Endothelial cell (in vitro differentiated cells): ENCODE measurements around the gene CT47C1. TPM values are rescaled to one million over a fixed set of nuclear protein-coding genes. Genes with fewer than 3 reads are reported as not detected.
A peak's percentile ranks its signal among the peaks of the same experiment; 100 is the strongest.

Experiments
- DNase-seq: peaks from one replicate; pipeline ENCODE4 v3.0.0; 2021; ENCODE audit warnings: low spot score
- H3K27ac Mint-ChIP-seq: one replicate; pipeline ENCODE4 v1.8.0; 2021; ENCODE audit warnings: mixed read lengths, inconsistent platforms; ENCODE audit not compliant: unreplicated experiment
- H3K27me3 Mint-ChIP-seq: one replicate; pipeline ENCODE4 v1.8.0; 2021; ENCODE audit warnings: mild to moderate bottlenecking, moderate library complexity, mixed read lengths, inconsistent platforms; ENCODE audit not compliant: unreplicated experiment
- H3K36me3 Mint-ChIP-seq: one replicate; pipeline ENCODE4 v1.8.0; 2021; ENCODE audit warnings: mild to moderate bottlenecking, low read depth, mixed read lengths, inconsistent platforms; ENCODE audit not compliant: unreplicated experiment
- H3K4me1 Mint-ChIP-seq: one replicate; pipeline ENCODE4 v1.8.0; 2021; ENCODE audit warnings: mild to moderate bottlenecking, mixed read lengths, inconsistent platforms; ENCODE audit not compliant: unreplicated experiment
- H3K4me3 Mint-ChIP-seq: one replicate; pipeline ENCODE4 v1.8.0; 2021; ENCODE audit warnings: mild to moderate bottlenecking, mixed read lengths, inconsistent platforms; ENCODE audit not compliant: unreplicated experiment
- H3K9me3 Mint-ChIP-seq: one replicate; pipeline ENCODE4 v1.8.0; 2021; ENCODE audit warnings: mixed read lengths, inconsistent platforms; ENCODE audit not compliant: unreplicated experiment
- CTCF ChIP-seq: fragments of 200-600 bp; sonication (generic); IDR thresholded peaks from one replicate; pipeline ENCODE4 v1.5.0; 2021; ENCODE audit warnings: antibody characterized with exemption; ENCODE audit not compliant: unreplicated experiment
- total RNA-seq: library from RNA; stranded (reverse); fragmentation: NEBNext Ultra II Directional; extraction: Animal tissue kit (Norgen Biotek cat#: 25700); gene quantifications from one replicate; pipeline ENCODE4 v1.2.1, GENCODE V29; 2021; ENCODE audit not compliant: unreplicated experiment

Gene CT47C1
- total RNA-seq, 1 donor from 2014 or later, result not detected

GRCh38 chrX:119101168-119101567 is 28.4 kb downstream of the CT47C1 start:
- H3K4me3 Mint-ChIP-seq, result no peak overlapping the region
- H3K27ac Mint-ChIP-seq, result no peak overlapping the region
- H3K4me1 Mint-ChIP-seq, result peaks cover 2% of the 10 kb centered on the region
- no peak for DNase-seq
- H3K27me3 Mint-ChIP-seq, result no peaks in the 10 kb centered on the region
- no peaks in the 10 kb centered on the region for H3K9me3 Mint-ChIP-seq
- no peak for TF ChIP-seq CTCF
- no peaks in the 10 kb centered on the region for H3K36me3 Mint-ChIP-seq

DNA sequence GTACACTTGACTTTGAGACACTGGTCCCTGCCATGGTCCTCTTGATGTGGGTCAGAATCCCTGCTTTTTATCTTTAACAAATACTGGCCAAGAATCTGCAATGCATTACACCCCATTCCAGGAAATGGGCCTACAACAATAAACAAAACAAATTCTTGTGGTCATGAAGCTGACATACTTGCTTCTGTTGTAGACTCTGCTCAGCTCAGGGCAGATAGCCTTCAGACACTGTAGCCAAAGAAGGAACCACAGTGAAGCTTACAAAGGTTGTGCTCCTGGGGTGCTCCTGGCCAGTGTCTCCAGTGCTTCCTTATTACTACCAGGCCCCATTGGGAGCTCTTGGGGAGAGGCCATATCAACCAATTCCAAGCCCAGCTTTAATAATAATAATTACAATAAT is 33.0 kb downstream of the CT47C1 start:
- H3K4me1 Mint-ChIP-seq, result no peaks in the 10 kb centered on the region
- H3K27ac Mint-ChIP-seq, result no peak overlapping the region
- no peaks in the 10 kb centered on the region for H3K27me3 Mint-ChIP-seq
- no peak overlapping the region for H3K4me3 Mint-ChIP-seq
- no peaks in the 10 kb centered on the region for H3K9me3 Mint-ChIP-seq
- no peak for DNase-seq
- no peak for TF ChIP-seq CTCF
- H3K36me3 Mint-ChIP-seq, result no peaks in the 10 kb centered on the region

- Mint-ChIP-seq H3K27ac (no peak overlapping the region), H3K4me3 (no peak overlapping the region), H3K27me3 (no peaks in the 10 kb centered on the region), H3K36me3 (no peaks in the 10 kb centered on the region), H3K4me1 (no peaks in the 10 kb centered on the region), H3K9me3 (no peaks in the 10 kb centered on the region)
- DNase-seq, result no peak
- TF ChIP-seq CTCF, result no peak
Measured at GRCh38 chrX:119107206-119107605, 34.4 kb downstream of the CT47C1 start.

DNA sequence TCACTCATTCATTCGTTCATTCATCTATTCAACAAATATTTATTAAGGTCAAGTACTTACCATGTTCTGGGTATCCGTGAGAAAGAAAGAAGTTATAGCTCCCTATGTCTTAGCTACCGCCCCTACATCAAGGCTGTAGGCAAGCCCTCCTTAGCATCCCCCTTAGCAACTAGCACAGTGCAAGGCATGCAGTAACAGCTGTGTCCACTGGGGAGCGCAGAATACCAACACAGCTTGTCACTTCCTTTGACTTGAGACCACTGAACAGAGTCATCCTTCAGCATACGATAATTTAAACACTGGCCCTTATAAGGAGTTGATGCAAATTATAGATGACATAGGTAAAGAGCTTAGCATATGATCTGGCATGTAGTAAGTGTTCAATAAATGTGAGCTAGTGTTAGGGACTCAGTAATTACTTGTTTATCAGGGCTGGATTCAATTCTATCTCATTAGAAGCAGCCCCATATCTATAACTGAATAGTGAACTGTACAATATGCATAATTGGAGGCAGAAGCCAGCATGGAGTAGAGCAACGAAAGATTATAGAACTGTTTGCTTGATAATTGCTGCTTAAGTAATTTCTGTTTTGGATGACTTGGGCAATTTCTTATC is 46.1 kb downstream of the CT47C1 start:
- TF ChIP-seq CTCF, result peak; percentile 64
- no peaks in the 10 kb centered on the region for H3K36me3 Mint-ChIP-seq
- H3K9me3 Mint-ChIP-seq, result no peaks in the 10 kb centered on the region
- no peak overlapping the region for H3K4me3 Mint-ChIP-seq
- H3K4me1 Mint-ChIP-seq, result no peaks in the 10 kb centered on the region
- H3K27me3 Mint-ChIP-seq, result no peaks in the 10 kb centered on the region
- H3K27ac Mint-ChIP-seq, result no peak overlapping the region
- peak; percentile 59 for DNase-seq

DNA sequence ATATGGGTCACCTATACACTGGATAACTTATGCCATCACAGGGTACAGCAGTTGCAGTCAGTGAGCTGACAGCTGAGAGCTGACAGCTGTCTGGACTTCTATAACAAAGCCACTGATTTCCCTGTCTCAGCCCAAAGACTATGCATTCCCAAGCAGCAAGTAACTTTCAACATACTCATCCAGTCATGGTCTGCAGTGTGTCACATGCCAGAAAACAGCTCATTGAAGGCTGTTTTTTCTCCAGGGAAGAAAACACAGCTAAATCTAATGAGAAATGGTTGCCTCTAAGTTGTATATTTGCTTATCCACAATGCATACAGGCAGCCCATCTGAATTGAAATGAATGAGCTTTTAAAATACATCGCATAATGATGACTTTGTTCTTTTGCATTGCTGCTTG is 48.5 kb downstream of the CT47C1 start:
- Mint-ChIP-seq H3K27me3 (no peaks in the 10 kb centered on the region), H3K4me3 (no peak overlapping the region), H3K27ac (no peak overlapping the region), H3K4me1 (no peaks in the 10 kb centered on the region), H3K36me3 (no peaks in the 10 kb centered on the region), H3K9me3 (no peaks in the 10 kb centered on the region)
- DNase-seq, result no peak
- no peak for TF ChIP-seq CTCF

Other genes with a start within 250 kb of the CT47C1 start
- gene ZCCHC12, start 249.2 kb upstream of the CT47C1 start, total RNA-seq, result 0.44 TPM
- 12.4 TPM for gene LONRF3, start 98.4 kb upstream of the CT47C1 start, total RNA-seq
- not detected for gene KIAA1210, start 54.8 kb downstream of the CT47C1 start, total RNA-seq
- 153 TPM for gene PGRMC1, start 163.3 kb downstream of the CT47C1 start, total RNA-seq